Caco-2 (cell line): ENCODE results near the gene GAB2. TPM values are rescaled to one million over a fixed set of nuclear protein-coding genes. Genes with fewer than 3 reads are reported as not detected.

Experiments used
- BruUV-seq: library from RNA; stranded (reverse); fragments of 400-500 nt; replicated peaks from 2 replicates; lab custom pipeline; 2021; lab: Mats Ljungman, UMichigan
- CTCF ChIA-PET: fragments of 300-600 bp; sonication (Branson Sonifier 250); formaldehyde crosslinking; loops from one replicate; lab custom pipeline; 2022; ENCODE audit warnings: antibody characterized with exemption; lab: Charles Lee
- POLR2A ChIA-PET: fragments of 300-600 bp; sonication (Branson Sonifier 250); formaldehyde crosslinking; loops from one replicate; lab custom pipeline; 2022; ENCODE audit warnings: antibody characterized with exemption; lab: Charles Lee
- DNase-seq, 2 experiments: peaks; one replicate each; pipeline versions ENCODE4 v3.0.0 to v3.0.0-alpha.2; 2020 to 2022
- H3K27me3 ChIP-seq: replicated peaks from 2 replicates; pipeline ENCODE4 v1.6.0; 2011; ENCODE audit warnings: low read length; ENCODE audit not compliant: control insufficient read depth, insufficient read depth
- H3K36me3 ChIP-seq: 2 replicates; pipeline ENCODE4 v1.5.1; 2011; ENCODE audit warnings: low read length; ENCODE audit not compliant: control insufficient read depth, insufficient read depth
- H3K4me1 ChIP-seq: fragments of 250-450 bp; sonication (Bioruptor Pico); 2 replicates; pipeline ENCODE4 v1.5.1; 2020; ENCODE audit warnings: mild to moderate bottlenecking
- H3K4me3 ChIP-seq: 2 replicates; pipeline ENCODE4 v1.5.1; 2011; ENCODE audit warnings: low read depth, mild to moderate bottlenecking, control low read depth, low read length
- H3K9me3 ChIP-seq: fragments of 250-450 bp; sonication (Bioruptor Pico); 2 replicates; pipeline ENCODE4 v1.5.1; 2020; ENCODE audit warnings: mild to moderate bottlenecking, moderate library complexity
- H3K27ac Mint-ChIP-seq: one replicate; pipeline ENCODE4 v1.8.0; 2022; ENCODE audit warnings: mixed read lengths; ENCODE audit not compliant: unreplicated experiment
- H3K27me3 Mint-ChIP-seq: one replicate; pipeline ENCODE4 v1.8.0; 2022; ENCODE audit warnings: mixed read lengths; ENCODE audit not compliant: insufficient read depth, unreplicated experiment
- H3K36me3 Mint-ChIP-seq: one replicate; pipeline ENCODE4 v1.8.0; 2022; ENCODE audit warnings: mild to moderate bottlenecking, mixed read lengths; ENCODE audit not compliant: insufficient read depth, unreplicated experiment
- H3K4me1 Mint-ChIP-seq: one replicate; pipeline ENCODE4 v1.8.0; 2022; ENCODE audit warnings: low read depth, mixed read lengths; ENCODE audit not compliant: unreplicated experiment
- H3K4me3 Mint-ChIP-seq: one replicate; pipeline ENCODE4 v1.8.0; 2022; ENCODE audit warnings: mild to moderate bottlenecking, moderate library complexity, mixed read lengths; ENCODE audit not compliant: unreplicated experiment
- H3K9me3 Mint-ChIP-seq: one replicate; pipeline ENCODE4 v1.8.0; 2022; ENCODE audit warnings: mixed read lengths; ENCODE audit not compliant: unreplicated experiment
- CTCF ChIP-seq, 2 experiments: fragments of 200-600 bp in 1 of 2; IDR thresholded peaks; 1 replicate in 1 of 2; 2 replicates in 1 of 2; pipeline versions ENCODE4 v1.5.1 to v1.8.0; 2011 to 2022; ENCODE audit warnings: antibody characterized with exemption in 1 of 2, control low read depth in 1 of 2, inconsistent platforms in 1 of 2, low read depth in 1 of 2, low read length in 1 of 2, mild to moderate bottlenecking in 1 of 2, moderate library complexity in 1 of 2; ENCODE audit not compliant: insufficient read depth in 1 of 2, severe bottlenecking in 1 of 2, unreplicated experiment in 1 of 2
- intact Hi-C: fragments of 100-400 bp; cut with micrococcal nuclease; formaldehyde crosslinking; loops from one replicate; pipeline ENCODE4 v1.10.0; 2022; ENCODE audit not compliant: unreplicated experiment
- total RNA-seq: library from RNA; stranded (reverse); gene quantifications from 2 replicates; pipeline ENCODE4 v1.2.3, GENCODE V29; 2022

GAB2 gene
- total RNA-seq, 1 experiment from 2014 or later = 67.3 TPM

- Histone ChIP-seq H3K4me3 (no peak overlapping the region), H3K9me3 (no peaks in the 10 kb centered on the region), H3K4me1 (peaks cover 4% of the 10 kb centered on the region; the same call in 1 of the 2 replicates), H3K27me3 (no peaks in the 10 kb centered on the region), H3K36me3 (no peaks in the 10 kb centered on the region)
- CTCF ChIA-PET = interaction anchor here (0.8 kb wide), 1 partner anchor 225 kb away, joined by 4 read pairs; no protein-coding TSS in a partner anchor
- Mint-ChIP-seq H3K4me3 (no peak overlapping the region), H3K36me3 (peaks cover 6% of the 10 kb centered on the region), H3K9me3 (no peaks in the 10 kb centered on the region), H3K27me3 (no peaks in the 10 kb centered on the region), H3K4me1 (peaks cover 11% of the 10 kb centered on the region), H3K27ac (no peak overlapping the region)
- no peak for DNase-seq
- intact Hi-C loops = no loop called here
- TF ChIP-seq CTCF (IDR thresholded peaks at IDR 0.05; ENCODE audit: insufficient read depth in 1 of 2, low read depth in 1 of 2, low read length in 1 of 2, severe bottlenecking in 1 of 2, unreplicated experiment in 1 of 2) = no peak
- POLR2A ChIA-PET = no interaction called here
- BruUV-seq = no TSS peak
Measured at GRCh38 chr11:78453140-78453935, 35.7 kb upstream of the GAB2 start.

- no peak for TF ChIP-seq CTCF (IDR thresholded peaks at IDR 0.05; ENCODE audit: insufficient read depth in 1 of 2, low read depth in 1 of 2, low read length in 1 of 2, severe bottlenecking in 1 of 2, unreplicated experiment in 1 of 2)
- ChIA-PET POLR2A (no interaction called here), CTCF (no interaction called here)
- Mint-ChIP-seq H3K36me3 (peaks cover 6% of the 10 kb centered on the region), H3K27me3 (no peaks in the 10 kb centered on the region), H3K27ac (no peak overlapping the region), H3K9me3 (no peaks in the 10 kb centered on the region), H3K4me3 (no peak overlapping the region), H3K4me1 (peaks cover 11% of the 10 kb centered on the region)
- BruUV-seq = no TSS peak
- DNase-seq = no peak
- no peak overlapping the region for H3K4me3 ChIP-seq
- no peaks in the 10 kb centered on the region for H3K9me3 ChIP-seq
- peaks cover 4% of the 10 kb centered on the region; the same call in 1 of the 2 replicates for H3K4me1 ChIP-seq
- intact Hi-C loops = no loop called here
- H3K27me3 ChIP-seq = no peaks in the 10 kb centered on the region
- H3K36me3 ChIP-seq = no peaks in the 10 kb centered on the region
Measured at GRCh38 chr11:78451371-78452150, 33.9 kb upstream of the GAB2 start.

GRCh38 chr11:78450866-78451265, 33.2 kb upstream of the GAB2 start:
- H3K4me1 ChIP-seq = peaks cover 4% of the 10 kb centered on the region; the same call in 1 of the 2 replicates
- H3K36me3 ChIP-seq = no peaks in the 10 kb centered on the region
- no peak overlapping the region for H3K4me3 Mint-ChIP-seq
- H3K4me1 Mint-ChIP-seq = peaks cover 11% of the 10 kb centered on the region
- no peak overlapping the region for H3K27ac Mint-ChIP-seq
- no peaks in the 10 kb centered on the region for H3K27me3 ChIP-seq
- no peak for DNase-seq
- no peak for TF ChIP-seq CTCF (IDR thresholded peaks at IDR 0.05; ENCODE audit: insufficient read depth in 1 of 2, low read depth in 1 of 2, low read length in 1 of 2, severe bottlenecking in 1 of 2, unreplicated experiment in 1 of 2)
- H3K4me3 ChIP-seq = no peak overlapping the region
- ChIA-PET CTCF (no interaction called here), POLR2A (no interaction called here)
- H3K9me3 Mint-ChIP-seq = no peaks in the 10 kb centered on the region
- H3K9me3 ChIP-seq = no peaks in the 10 kb centered on the region
- no peaks in the 10 kb centered on the region for H3K27me3 Mint-ChIP-seq
- intact Hi-C loops = no loop called here
- peaks cover 6% of the 10 kb centered on the region for H3K36me3 Mint-ChIP-seq
- BruUV-seq = no TSS peak
